DLD1 (cell line): ENCODE measurements around the gene EIF3F.

Source experiments
- in situ Hi-C: cut with HindIII; loops from 2 replicates; pipeline ENCODE4 v1.10.0; 2017; ENCODE audit warnings: low sequenced_read_pairs

EIF3F gene, protein sequence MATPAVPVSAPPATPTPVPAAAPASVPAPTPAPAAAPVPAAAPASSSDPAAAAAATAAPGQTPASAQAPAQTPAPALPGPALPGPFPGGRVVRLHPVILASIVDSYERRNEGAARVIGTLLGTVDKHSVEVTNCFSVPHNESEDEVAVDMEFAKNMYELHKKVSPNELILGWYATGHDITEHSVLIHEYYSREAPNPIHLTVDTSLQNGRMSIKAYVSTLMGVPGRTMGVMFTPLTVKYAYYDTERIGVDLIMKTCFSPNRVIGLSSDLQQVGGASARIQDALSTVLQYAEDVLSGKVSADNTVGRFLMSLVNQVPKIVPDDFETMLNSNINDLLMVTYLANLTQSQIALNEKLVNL

DNA sequence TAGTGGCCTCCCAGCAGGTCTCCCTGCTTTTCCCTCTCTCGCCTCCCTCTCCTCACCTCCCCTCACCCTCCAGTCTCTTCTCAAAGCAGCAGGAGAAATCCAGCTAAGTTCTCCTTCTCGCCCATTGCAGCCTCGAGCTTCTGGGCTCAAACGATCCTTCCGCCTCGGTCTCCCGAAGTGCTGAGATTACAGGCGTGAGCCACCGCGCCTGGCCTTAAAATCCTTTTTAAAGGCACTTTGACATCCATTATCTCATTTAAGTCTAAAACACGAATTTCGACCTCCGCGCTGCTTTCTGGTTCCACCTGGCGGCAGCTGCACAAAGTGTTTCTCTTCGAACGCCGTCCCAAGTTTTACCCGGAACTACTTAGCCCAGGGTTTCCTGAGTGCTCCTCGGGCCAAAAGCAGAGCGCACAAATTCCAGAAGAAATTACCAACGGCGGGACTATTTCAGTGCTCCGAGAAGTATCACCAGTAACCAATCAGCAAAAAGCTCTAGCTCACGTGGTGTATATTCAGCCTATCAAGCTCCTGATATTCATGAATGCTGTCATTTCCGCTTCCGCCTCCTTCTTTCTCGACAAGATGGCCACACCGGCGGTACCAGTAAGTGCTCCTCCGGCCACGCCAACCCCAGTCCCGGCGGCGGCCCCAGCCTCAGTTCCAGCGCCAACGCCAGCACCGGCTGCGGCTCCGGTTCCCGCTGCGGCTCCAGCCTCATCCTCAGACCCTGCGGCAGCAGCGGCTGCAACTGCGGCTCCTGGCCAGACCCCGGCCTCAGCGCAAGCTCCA, at the start of gene EIF3F:
Gene EIF3F (plus strand): TSS at position 570 of the 792 bp plus-strand sequence. CDS start 16 bp downstream, at position 586.
- in situ Hi-C loops, result no loop called here

- in situ Hi-C loops, result no loop called here
Measured at GRCh38 chr11:7941146-7941545, 46.0 kb upstream of the EIF3F start.

GRCh38 chr11:7941608-7942007, 45.5 kb upstream of the EIF3F start, which contains the start of gene OR10A3:
Gene OR10A3, minus strand, starts transcription at chr11:7941708. Its CDS starts 2,188 bp downstream, at chr11:7939520.
- in situ Hi-C loops, result no loop called here

GRCh38 chr11:7944123-7944522, 43.0 kb upstream of the EIF3F start:
- in situ Hi-C loops, result no loop called here

GRCh38 chr11:7949934-7950333, 37.2 kb upstream of the EIF3F start:
- in situ Hi-C loops, result no loop called here

DNA sequence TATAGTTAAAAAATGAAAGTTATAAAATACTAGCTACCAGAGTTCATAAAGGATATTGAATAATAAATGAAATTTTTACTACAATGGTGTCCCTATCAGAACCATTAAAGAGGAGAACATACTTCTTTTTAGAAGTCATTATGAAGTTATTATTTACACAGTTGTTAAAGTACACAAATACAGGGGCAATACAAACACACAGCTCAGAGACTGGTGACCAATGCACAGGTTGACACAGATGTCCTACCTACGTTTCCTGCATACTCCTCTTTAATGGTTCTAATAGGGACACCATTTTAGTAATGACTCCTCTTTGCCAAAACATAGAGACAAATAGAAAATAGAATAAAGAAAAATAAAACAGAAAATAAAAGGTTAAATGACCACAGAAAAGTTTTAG, 31.9 kb upstream of the EIF3F start:
- in situ Hi-C loops, result no loop called here

- in situ Hi-C loops, result no loop called here
Measured at GRCh38 chr11:7964261-7964660, 22.9 kb upstream of the EIF3F start.

DNA sequence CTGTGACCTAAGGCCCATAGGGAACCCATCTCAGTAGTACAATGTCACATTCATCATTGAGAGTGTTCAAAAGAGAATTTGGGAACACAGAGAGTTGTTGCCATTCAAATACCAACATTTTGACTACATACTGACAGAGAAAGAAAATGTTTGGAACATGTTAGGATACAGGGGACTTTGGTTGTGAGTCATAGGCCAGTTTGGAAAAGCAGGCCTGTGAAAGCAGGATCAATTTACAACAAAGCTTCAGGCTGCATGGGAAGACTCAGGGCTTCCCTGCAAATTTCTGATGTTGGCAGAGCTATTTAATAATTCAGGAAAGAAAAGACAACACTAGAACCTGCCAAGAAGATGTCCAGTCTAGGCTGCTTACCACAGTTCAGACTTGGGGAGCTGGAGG, 22.3 kb upstream of the EIF3F start:
- in situ Hi-C loops, result no loop called here

GRCh38 chr11:7965386-7965785, 21.8 kb upstream of the EIF3F start, which contains the start of gene NLRP10:
Gene NLRP10, minus strand, starts transcription at chr11:7965447. Its CDS starts 1,952 bp downstream, at chr11:7963495.
- in situ Hi-C loops, result no loop called here

- in situ Hi-C loops, result no loop called here
Measured at GRCh38 chr11:7967097-7967496, 20.0 kb upstream of the EIF3F start.

- in situ Hi-C loops, result no loop called here
Measured at GRCh38 chr11:7967826-7968225, 19.3 kb upstream of the EIF3F start.

DNA sequence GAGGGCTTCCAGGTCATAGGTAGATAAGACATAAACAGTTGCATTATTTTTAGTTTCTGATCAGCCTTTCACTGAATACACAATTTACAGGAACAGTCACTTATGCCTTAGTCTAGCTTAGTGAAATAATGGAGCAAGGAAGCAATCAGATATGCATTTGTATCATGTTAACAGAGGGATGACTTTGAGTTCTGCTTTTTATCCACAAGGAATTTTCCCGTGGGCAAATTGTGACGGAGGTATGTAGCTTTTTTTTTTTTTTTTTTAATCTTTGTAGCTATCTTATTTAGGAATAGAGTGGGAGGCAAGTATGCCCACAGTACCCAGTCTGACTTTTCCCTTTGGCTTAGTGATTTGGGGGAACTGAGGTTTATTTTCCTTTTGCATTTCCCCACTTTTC, 18.5 kb upstream of the EIF3F start:
- in situ Hi-C loops, result no loop called here

GRCh38 chr11:7969756-7970646, 17.1 kb upstream of the EIF3F start:
- in situ Hi-C loops, result no loop called here

GRCh38 chr11:7971846-7972245, 15.3 kb upstream of the EIF3F start:
- in situ Hi-C loops, result no loop called here

DNA sequence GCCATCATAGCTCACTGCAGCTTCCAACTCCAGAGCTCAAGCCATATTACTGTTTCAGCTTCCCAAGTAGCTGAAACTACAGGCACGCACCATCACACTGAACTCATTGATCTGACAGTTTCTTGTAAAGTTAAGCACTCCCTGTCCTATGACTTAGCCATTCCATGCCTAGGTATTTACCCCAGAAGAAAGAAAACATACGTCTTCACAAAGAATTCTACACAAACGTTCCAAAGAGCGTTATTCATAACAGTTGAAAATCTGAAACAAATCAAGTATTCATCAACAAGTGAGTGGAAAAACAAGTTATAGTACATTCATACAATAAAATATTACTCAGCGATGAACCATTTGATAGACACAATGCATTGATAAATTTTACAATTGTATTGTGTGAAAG, 14.1 kb upstream of the EIF3F start:
- in situ Hi-C loops, result no loop called here

DNA sequence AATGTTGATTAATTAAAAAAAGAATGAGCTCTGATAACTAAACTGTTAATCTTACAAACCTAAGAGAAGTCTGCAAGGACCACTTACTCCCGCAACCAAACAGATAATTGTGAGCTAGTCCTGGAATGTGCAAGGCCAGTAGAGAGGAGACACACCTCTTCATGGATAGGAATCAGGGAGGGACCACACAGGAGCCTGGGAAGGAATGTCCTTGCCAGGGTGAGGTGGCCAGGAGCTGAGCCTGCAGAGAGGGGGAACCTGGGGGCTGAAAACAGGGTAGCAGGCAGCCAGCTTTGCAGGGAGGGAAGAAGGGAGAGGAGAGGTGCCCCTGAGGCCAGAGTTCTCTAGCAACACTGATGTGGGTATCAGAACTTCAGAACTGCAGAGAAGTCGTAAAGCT, 12.5 kb upstream of the EIF3F start:
- in situ Hi-C loops, result loop anchor here (5.0 kb wide), 1 partner anchor 82 kb away; no protein-coding TSS in a partner anchor

DNA sequence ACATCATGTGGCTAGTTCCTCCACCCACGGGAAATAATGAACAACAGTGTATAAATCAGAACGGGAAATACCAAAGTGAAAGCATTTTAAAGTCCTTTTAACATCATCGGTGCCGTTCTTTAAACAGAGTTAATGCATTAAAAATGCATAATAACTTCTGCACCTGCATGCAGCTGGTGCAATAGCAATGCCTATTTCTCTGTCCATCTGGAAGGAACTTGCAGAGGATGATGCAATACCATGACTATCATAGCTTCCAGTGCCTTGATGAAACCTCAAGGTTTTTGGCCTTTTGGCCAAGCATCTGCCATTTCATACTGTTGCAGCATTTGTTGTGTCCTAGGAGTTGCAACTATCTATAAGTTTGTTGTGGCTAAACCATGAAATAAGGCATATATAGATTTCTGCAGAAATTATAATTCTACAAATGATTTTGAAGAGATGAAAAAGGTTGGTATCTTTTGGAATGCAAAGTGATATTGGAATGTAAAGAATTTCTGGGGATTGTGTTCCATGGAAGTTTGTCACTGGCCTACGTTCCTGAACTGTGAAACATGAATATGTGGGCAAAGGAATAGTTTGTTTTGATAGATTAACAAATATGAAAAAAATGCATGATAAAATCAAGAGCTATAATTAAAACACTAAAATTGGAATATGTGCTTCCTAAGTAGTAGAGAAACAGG, 9.8 kb upstream of the EIF3F start:
- in situ Hi-C loops, result loop anchor here (5.0 kb wide), 1 partner anchor 85 kb away; no protein-coding TSS in a partner anchor

- in situ Hi-C loops, result no loop called here
Measured at GRCh38 chr11:7981619-7982157, 5.4 kb upstream of the EIF3F start.

DNA sequence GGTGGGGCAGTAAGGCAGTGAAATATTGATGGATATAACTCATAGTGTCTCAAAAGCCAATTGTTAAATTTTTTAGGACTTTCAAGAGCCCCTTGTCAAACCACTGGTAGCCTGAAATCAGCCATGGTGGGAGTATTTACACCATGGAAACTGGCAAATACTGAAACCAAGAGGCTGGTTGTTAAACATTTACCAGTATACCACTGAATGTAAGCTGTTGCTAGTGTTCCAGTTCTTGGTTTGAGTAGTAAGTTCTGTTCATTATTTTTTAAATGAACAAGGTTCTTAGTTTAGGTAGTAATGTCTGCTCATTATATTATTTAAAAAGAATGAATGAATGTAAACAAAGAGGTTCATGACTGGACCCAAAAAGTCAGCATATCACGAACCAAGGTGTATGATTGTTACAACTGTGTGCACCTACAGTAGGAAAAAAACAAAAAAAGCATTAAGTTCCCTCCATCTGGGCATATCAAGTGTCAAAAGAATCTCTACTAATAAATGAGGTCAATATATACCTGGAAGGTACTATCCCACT, 4.5 kb upstream of the EIF3F start:
- in situ Hi-C loops, result no loop called here
